ENCODE data around the gene CYB5A.

Gene CYB5A

GRCh38 chr18:74278058-74278457 is 13.7 kb downstream of the CYB5A start:
- no peak for DNase-seq

GRCh38 chr18:74277296-74277695 is 14.5 kb downstream of the CYB5A start:
- DNase-seq = no peak

GRCh38 chr18:74276609-74277008 is 15.2 kb downstream of the CYB5A start:
- no peak for DNase-seq

DNA sequence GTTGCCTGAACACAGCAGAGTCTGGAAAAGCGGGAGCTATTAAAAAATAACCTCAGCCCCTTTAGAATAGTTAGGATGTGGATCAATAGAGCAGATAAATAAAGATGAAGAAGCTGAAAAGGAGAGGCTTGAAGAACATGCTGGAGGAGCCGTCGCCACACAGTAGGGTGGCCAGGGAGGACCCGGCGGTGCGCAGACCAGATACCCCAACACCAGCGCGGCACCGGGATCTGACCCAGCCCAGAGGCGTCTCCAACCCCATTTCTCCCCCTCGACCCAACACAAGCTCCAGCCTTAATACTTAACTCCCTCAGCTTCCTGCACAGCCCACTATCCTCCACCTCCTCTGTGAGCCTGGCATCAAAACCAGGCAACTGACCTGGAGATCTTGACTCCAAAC is 16.0 kb downstream of the CYB5A start:
- no peak for DNase-seq

DNA sequence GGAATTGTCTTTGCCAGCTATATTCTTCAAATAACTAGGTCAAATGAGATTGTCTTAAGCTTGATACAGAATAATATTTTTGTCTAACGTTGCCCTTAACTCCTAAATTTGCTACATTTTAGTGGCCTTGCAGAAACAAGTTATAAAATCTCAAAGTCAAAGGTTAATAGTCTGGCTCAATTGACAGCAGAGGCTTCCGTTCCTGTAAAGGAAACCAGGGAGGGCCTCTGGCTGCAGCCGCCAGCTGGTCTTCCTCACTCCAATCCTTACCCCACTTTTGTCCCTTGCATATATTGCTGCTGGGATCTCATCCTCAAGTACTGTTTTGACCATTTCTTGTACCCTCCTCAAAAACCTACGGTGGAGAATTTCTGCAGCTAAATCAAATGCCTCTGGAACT is 17.1 kb downstream of the CYB5A start:
- DNase-seq = no peak

DNA sequence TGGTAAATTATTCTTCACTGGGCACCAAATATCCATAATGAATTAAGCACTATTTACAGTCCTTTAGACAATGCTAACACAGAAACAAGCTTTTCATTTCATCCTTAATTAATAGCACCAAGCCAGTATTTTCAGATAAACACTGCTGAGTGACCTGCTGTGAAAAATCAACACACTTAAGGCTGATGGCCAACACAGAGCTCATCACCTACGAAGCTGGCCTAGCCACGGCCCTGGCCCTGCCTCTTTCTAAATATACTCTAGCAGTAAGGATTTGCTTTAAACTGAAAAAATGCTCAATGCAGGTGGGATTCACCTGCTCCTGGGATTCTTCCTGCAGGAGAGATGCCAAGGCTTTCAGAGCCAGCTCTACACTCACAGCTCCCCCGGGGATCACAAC is 18.4 kb downstream of the CYB5A start:
- DNase-seq = no peak

GRCh38 chr18:74271635-74272034 is 20.1 kb downstream of the CYB5A start:
- no peak for DNase-seq

GRCh38 chr18:74268933-74269620 is 22.7 kb downstream of the CYB5A start:
- DNase-seq = no peak

GRCh38 chr18:74268175-74268574 is 23.6 kb downstream of the CYB5A start:
- no peak for DNase-seq

- no peak for DNase-seq
These were observed 25.6 kb downstream of the CYB5A start for GRCh38 chr18:74266161-74266560.

DNA sequence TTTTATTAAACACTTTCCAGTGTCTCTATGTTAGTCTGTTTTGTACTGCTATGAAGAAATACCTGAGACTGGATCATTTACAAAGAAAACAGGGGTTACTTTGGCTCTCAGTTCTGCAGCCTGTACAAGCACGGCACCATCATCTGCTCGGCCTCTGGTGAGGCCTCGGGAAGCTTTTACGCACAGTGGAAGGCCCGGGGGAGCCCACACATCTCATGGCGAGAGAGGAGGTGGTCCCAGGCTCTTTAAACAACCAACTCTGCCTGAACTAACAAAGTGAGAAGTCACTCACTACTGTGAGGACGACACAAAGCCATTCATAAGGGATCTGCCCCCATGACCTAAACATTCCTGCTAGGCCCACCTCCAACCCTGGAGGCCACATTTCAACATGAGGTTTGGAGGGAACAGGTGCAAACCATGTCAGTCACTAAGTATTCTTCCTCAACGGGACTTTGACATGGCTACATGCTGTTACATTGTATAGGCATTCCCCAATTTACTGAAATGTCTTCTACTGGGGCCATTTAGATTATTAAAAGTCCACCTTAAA is 26.1 kb downstream of the CYB5A start:
- no peak for DNase-seq

- no peak for DNase-seq
These were observed 27.3 kb downstream of the CYB5A start for GRCh38 chr18:74264303-74265020.

DNA sequence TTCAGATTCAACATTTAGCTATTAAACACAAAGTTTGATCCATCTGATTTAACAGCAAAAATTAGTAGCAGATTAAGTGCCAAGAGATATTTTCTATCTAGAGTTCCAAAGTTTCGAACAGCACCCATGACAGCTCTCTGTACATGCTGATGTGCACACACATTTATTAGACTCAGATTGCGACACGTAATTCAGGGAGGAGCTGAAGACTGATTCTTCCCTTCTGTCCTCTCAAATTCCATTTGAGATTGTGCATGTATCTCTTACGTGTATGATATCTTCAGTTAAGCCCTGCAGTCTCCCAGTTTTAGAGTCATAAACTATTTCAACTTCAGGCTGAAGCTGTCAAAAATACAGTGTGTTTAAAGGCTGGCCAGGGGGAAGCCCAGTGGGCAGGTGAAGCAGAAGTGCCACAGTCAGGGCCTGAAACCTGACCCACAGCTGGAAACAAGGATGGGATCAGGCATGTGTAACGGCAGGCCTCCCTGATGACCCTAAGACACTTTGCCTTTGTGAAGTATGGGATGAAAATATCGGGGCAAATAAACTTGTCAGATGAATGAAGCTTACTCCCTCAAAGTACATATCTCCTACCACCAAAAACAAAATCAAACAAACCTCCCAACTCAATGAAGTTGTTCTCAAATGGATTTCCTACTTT is 30.6 kb downstream of the CYB5A start:
- no peak for DNase-seq

- DNase-seq = no peak
These were observed 32.4 kb downstream of the CYB5A start for GRCh38 chr18:74259347-74259746.

GRCh38 chr18:74257083-74257482 is 34.7 kb downstream of the CYB5A start:
- no peak for DNase-seq

DNA sequence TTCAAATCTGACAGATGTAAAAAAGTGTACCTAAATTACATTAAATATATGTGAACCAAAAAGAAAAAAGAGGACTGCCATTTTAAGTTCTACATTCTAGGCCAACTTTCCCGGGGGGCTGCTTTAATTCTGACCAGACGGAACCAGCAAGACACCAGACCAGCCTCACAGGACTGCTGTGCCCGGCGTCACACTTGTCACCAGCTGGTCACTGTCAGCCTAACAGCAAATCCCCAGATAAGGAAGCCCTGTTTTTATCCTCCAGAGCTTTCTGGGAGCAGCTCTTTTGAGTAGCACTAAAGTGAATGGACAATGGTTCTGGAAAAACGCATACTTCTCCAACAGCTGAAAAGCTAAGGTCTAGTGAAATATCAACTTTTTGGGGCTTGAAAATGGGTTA is 35.6 kb downstream of the CYB5A start:
- no peak for DNase-seq

DNA sequence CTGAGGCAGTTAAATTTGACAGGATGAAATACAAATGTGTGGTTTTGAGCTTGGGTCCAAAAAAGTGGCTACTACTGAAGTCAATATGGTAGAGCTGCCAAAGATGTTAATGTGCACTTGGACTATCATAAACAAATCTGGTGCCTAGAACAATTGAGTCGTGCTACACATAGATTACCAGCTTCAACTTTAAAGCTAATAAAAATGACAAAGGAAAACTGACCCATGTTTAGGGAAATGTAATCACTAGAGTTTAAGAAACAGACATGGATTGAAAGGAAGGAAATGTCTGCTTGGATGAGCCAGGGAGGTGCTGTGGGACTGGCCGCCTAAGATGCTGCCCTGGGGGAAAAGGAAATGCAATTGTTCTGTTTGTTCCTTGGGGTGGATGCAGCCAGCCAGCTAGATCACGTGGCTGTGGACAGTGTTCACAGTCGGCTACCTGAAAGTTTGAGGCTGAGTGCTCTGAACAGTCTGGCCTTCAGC is 36.6 kb downstream of the CYB5A start:
- DNase-seq = no peak

GRCh38 chr18:74252039-74252395 is 39.7 kb downstream of the CYB5A start:
- DNase-seq = no peak

GRCh38 chr18:74251297-74252038 is 40.3 kb downstream of the CYB5A start:
- no peak for DNase-seq

DNA sequence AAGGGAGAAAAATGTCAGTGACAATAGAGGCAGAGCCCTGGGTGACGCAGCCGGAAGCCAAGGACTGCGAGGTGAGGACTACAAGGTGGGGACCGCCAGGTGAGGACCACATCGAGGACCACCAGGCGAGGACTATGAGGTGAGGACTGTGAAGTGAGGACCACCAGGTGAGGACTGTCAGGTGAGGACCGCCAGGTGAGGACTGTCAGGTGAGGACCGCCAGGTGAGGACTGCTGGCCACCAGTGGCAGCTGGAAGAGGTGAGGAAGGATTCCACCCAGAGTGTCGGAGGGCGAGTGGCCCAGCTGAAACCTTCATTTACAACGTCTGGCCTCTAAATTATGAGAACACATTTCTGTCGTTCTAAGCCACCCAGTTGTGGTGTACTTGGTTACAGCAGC is 41.6 kb downstream of the CYB5A start:
- DNase-seq = no peak

- no peak for DNase-seq
These were observed 42.4 kb downstream of the CYB5A start for GRCh38 chr18:74249181-74249968.
